WTC11 (cell line): ENCODE measurements around the gene PRKACA. TPM values are rescaled to one million over a fixed set of nuclear protein-coding genes. Genes with fewer than 3 reads are reported as not detected.
"Not testable (repeated sequence)": the region's sequence is repeated elsewhere in the genome, so short reads cannot be mapped to it uniquely, and the experiment has no call there.

Experiments
- ATAC-seq: fragments of 200-7000 bp; cut with Tn5 transposase; 2 replicates; pipeline ENCODE4 v1.10.0; 2021; ENCODE audit warnings: mild to moderate bottlenecking, moderate library complexity
- CTCF ChIA-PET: fragments of 300-600 bp; sonication (Branson Sonifier 250); formaldehyde crosslinking; loops from one replicate; lab custom pipeline; 2021; ENCODE audit warnings: antibody characterized with exemption; lab: Charles Lee
- POLR2A ChIA-PET: fragments of 350-600 bp; sonication (Branson Sonifier 250); formaldehyde crosslinking; loops from one replicate; lab custom pipeline; 2021; ENCODE audit warnings: antibody characterized with exemption; lab: Charles Lee
- DNase-seq: peaks from one replicate; pipeline ENCODE4 v3.0.0; 2021; ENCODE audit warnings: low spot score
- H3K27ac Mint-ChIP-seq: 2 replicates; pipeline ENCODE4 v1.8.0; 2021; ENCODE audit warnings: mixed read lengths
- H3K27me3 Mint-ChIP-seq: 2 replicates; pipeline ENCODE4 v1.8.0; 2021; ENCODE audit warnings: low read depth, mild to moderate bottlenecking, moderate library complexity, mixed read lengths
- H3K36me3 Mint-ChIP-seq: 2 replicates; pipeline ENCODE4 v1.8.0; 2021; ENCODE audit warnings: mixed read lengths
- H3K4me1 Mint-ChIP-seq: 2 replicates; pipeline ENCODE4 v1.8.0; 2022; ENCODE audit warnings: mixed read lengths
- H3K4me3 Mint-ChIP-seq: 2 replicates; pipeline ENCODE4 v1.8.0; 2021; ENCODE audit warnings: mild to moderate bottlenecking, moderate library complexity, mixed read lengths
- H3K9me3 Mint-ChIP-seq: 2 replicates; pipeline ENCODE4 v1.8.0; 2021; ENCODE audit warnings: mixed read lengths
- CBFB ChIP-seq: sonication (generic); formaldehyde crosslinking; IDR thresholded peaks from 2 replicates; pipeline ENCODE4 v1.8.1; 2022; ENCODE audit warnings: mild to moderate bottlenecking, low read depth, missing genetic modification reagents
- ESRRA ChIP-seq: sonication (generic); formaldehyde crosslinking; IDR thresholded peaks from 2 replicates; pipeline ENCODE4 v1.8.1; 2022; ENCODE audit warnings: mild to moderate bottlenecking, missing genetic modification reagents, borderline replicate concordance
- HMGA2 ChIP-seq: fragments of 250-450 bp; sonication (Bioruptor Pico); IDR thresholded peaks from 2 replicates; pipeline ENCODE4 v1.4.0; 2021; ENCODE audit warnings: mild to moderate bottlenecking, moderate library complexity
- MYBL2 ChIP-seq: sonication (generic); formaldehyde crosslinking; IDR thresholded peaks from 2 replicates; pipeline ENCODE4 v1.8.1; 2023; ENCODE audit warnings: mild to moderate bottlenecking, moderate library complexity, missing genetic modification reagents
- NFE2L1 ChIP-seq: sonication (generic); formaldehyde crosslinking; IDR thresholded peaks from 2 replicates; pipeline ENCODE4 v1.8.1; 2023; ENCODE audit warnings: missing genetic modification reagents
- NR2C2 ChIP-seq: sonication (generic); formaldehyde crosslinking; IDR thresholded peaks from 2 replicates; pipeline ENCODE4 v1.8.0; 2022; ENCODE audit warnings: mild to moderate bottlenecking, missing genetic modification reagents
- RORB ChIP-seq: fragments of 250-450 bp; sonication (Bioruptor Pico); IDR thresholded peaks from 2 replicates; pipeline ENCODE4 v1.9.0; 2021; ENCODE audit warnings: mild to moderate bottlenecking
- SMAD4 ChIP-seq: sonication (generic); formaldehyde crosslinking; IDR thresholded peaks from 2 replicates; pipeline ENCODE4 v1.8.0; 2022; ENCODE audit warnings: mild to moderate bottlenecking, missing genetic modification reagents
- TEAD4 ChIP-seq: sonication (generic); formaldehyde crosslinking; IDR thresholded peaks from 2 replicates; pipeline ENCODE4 v1.8.0; 2022; ENCODE audit warnings: mild to moderate bottlenecking, missing genetic modification reagents
- ZNF121 ChIP-seq: sonication (generic); formaldehyde crosslinking; IDR thresholded peaks from 2 replicates; pipeline ENCODE4 v1.8.0; 2023; ENCODE audit warnings: missing genetic modification reagents
- ZNF219 ChIP-seq: sonication (generic); formaldehyde crosslinking; IDR thresholded peaks from 2 replicates; pipeline ENCODE4 v1.8.0; 2023; ENCODE audit warnings: missing genetic modification reagents, mild to moderate bottlenecking, borderline replicate concordance
- ZNF317 ChIP-seq: sonication (generic); formaldehyde crosslinking; IDR thresholded peaks from 2 replicates; pipeline ENCODE4 v1.8.1; 2023; ENCODE audit warnings: low read depth, mild to moderate bottlenecking, moderate library complexity, missing genetic modification reagents, borderline replicate concordance
- ZNF396 ChIP-seq: fragments of 250-450 bp; sonication (Bioruptor Pico); IDR thresholded peaks from 2 replicates; pipeline ENCODE4 v1.8.0; 2021; ENCODE audit warnings: mild to moderate bottlenecking, moderate library complexity, borderline replicate concordance
- total RNA-seq: library from RNA; stranded (reverse); gene quantifications from 3 replicates; pipeline ENCODE4 v1.2.3, GENCODE V29; 2021
- TF ChIP-seq, protein P1 (sequence below): sonication (generic); formaldehyde crosslinking; IDR thresholded peaks from 2 replicates; pipeline ENCODE4 v1.8.1; 2022; ENCODE audit warnings: low read depth, mild to moderate bottlenecking, moderate library complexity, missing genetic modification reagents, borderline replicate concordance
- TF ChIP-seq, protein P2 (sequence below): sonication (generic); formaldehyde crosslinking; IDR thresholded peaks from 2 replicates; pipeline ENCODE4 v1.8.1; 2022; ENCODE audit warnings: mild to moderate bottlenecking, missing genetic modification reagents, moderate library complexity, borderline replicate concordance
- TF ChIP-seq, protein P3 (sequence below): fragments of 250-450 bp; sonication (Bioruptor Pico); IDR thresholded peaks from 2 replicates; pipeline ENCODE4 v1.9.0; 2021; ENCODE audit warnings: mild to moderate bottlenecking
- TF ChIP-seq, protein P4 (sequence below): fragments of 250-450 bp; sonication (Bioruptor Pico); IDR thresholded peaks from 2 replicates; pipeline ENCODE4 v2.1.2; 2022; ENCODE audit warnings: mild to moderate bottlenecking, moderate library complexity
- TF ChIP-seq, protein P5 (sequence below): sonication (generic); formaldehyde crosslinking; IDR thresholded peaks from 2 replicates; pipeline ENCODE4 v1.8.1; 2023; ENCODE audit warnings: mild to moderate bottlenecking, missing genetic modification reagents, moderate library complexity
- TF ChIP-seq, protein P6 (sequence below): sonication (generic); formaldehyde crosslinking; IDR thresholded peaks from 2 replicates; pipeline ENCODE4 v1.8.0; 2022; ENCODE audit warnings: mild to moderate bottlenecking, missing genetic modification reagents

PRKACA gene
- total RNA-seq, 1 experiment from 2014 or later = 37.8 TPM

DNA sequence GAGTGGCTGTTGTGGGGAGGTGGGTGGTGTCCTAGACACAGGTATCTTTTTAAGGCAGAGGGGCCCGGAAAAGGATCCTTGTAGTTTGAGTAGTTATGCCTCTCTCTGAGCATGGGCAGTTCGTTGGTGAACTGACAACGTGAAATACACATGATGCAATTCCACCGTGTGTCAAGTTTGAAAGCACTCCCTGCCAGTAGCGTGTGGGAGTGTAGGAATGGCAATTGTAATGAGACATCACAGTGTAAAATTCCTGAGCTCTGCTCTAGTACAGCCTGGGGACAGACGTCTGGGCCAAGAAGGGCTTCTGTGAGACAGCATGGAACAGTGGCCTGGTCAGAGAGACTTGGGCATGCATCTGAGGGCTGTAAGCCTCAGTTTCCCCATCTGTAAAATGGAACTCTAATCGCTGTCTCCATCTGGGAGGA is 29.2 kb upstream of the PRKACA start (continued):
- TF ChIP-seq, protein P1, sequence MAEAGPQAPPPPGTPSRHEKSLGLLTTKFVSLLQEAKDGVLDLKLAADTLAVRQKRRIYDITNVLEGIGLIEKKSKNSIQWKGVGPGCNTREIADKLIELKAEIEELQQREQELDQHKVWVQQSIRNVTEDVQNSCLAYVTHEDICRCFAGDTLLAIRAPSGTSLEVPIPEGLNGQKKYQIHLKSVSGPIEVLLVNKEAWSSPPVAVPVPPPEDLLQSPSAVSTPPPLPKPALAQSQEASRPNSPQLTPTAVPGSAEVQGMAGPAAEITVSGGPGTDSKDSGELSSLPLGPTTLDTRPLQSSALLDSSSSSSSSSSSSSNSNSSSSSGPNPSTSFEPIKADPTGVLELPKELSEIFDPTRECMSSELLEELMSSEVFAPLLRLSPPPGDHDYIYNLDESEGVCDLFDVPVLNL (CRISPR knock-in tag) = no peak

DNA sequence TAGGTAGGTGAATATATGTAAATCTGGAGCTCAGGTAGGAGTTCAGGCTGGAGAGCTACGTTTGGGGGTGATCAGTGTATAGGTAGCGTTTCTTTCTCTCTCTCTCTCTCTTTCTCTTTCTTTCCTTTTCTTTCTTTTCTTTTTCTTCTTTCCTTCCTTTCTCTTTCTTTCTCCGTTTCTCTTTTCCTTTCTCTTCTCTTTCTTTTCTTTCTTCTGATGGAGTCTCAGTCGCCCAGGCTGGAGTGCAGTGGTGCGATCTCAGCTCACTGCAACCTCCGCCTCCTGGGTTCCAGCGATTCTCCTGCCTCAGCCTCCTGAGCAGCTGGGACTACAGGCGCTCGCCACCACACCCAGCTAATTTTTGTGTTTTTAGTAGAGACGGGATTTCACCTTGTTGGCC is 28.6 kb upstream of the PRKACA start:
- peaks cover 27% of the 10 kb centered on the region for H3K4me1 Mint-ChIP-seq
- H3K27ac Mint-ChIP-seq, H3K9me3 Mint-ChIP-seq, H3K27me3 Mint-ChIP-seq, ATAC-seq, H3K4me3 Mint-ChIP-seq, H3K36me3 Mint-ChIP-seq, DNase-seq, POLR2A ChIA-PET: not testable (repeated sequence)
- CTCF ChIA-PET = interaction anchor here (1.1 to 4.7 kb wide), 3 partner anchors 9 to 326 kb away, joined by 3 to 52 read pairs (median 3); partner anchors contain the start of gene ASF1B

DNA sequence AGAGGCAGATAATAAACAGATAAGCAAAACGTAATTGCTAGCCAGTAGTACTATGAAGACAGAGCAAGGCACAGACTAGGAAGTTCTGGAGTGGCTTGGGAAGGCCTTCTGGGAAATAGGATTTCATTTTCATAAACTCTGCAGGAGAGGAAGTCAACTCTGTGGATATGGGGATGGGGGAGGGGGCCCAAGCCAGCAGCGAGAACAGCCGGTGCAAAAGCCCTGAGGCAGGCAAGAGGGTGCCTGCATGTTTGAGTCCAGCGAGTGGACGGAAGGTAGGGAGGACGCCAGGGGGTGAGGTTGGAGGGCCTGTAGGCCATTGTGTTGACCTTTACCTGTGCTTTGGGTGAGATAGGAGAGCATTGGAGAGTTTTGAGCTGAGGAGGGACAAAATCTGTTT is 27.8 kb upstream of the PRKACA start:
- H3K27me3 Mint-ChIP-seq = no peaks in the 10 kb centered on the region; the same call in 1 of the 2 replicates
- DNase-seq = no peak
- ChIA-PET CTCF (interaction anchor here (1.3 to 4.7 kb wide), 3 partner anchors 8 to 206 kb away, joined by 3 to 52 read pairs (median 8); partner anchors contain the start of gene ASF1B), POLR2A (no interaction called here)
- peaks cover 27% of the 10 kb centered on the region for H3K4me1 Mint-ChIP-seq
- H3K9me3 Mint-ChIP-seq = no peaks in the 10 kb centered on the region
- TF ChIP-seq, protein P2, sequence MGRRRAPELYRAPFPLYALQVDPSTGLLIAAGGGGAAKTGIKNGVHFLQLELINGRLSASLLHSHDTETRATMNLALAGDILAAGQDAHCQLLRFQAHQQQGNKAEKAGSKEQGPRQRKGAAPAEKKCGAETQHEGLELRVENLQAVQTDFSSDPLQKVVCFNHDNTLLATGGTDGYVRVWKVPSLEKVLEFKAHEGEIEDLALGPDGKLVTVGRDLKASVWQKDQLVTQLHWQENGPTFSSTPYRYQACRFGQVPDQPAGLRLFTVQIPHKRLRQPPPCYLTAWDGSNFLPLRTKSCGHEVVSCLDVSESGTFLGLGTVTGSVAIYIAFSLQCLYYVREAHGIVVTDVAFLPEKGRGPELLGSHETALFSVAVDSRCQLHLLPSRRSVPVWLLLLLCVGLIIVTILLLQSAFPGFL (CRISPR knock-in tag) = no peak
- TF ChIP-seq MYBL2 (CRISPR knock-in tag) = no peak
- no peak for TF ChIP-seq TEAD4
- TF ChIP-seq, protein P3, sequence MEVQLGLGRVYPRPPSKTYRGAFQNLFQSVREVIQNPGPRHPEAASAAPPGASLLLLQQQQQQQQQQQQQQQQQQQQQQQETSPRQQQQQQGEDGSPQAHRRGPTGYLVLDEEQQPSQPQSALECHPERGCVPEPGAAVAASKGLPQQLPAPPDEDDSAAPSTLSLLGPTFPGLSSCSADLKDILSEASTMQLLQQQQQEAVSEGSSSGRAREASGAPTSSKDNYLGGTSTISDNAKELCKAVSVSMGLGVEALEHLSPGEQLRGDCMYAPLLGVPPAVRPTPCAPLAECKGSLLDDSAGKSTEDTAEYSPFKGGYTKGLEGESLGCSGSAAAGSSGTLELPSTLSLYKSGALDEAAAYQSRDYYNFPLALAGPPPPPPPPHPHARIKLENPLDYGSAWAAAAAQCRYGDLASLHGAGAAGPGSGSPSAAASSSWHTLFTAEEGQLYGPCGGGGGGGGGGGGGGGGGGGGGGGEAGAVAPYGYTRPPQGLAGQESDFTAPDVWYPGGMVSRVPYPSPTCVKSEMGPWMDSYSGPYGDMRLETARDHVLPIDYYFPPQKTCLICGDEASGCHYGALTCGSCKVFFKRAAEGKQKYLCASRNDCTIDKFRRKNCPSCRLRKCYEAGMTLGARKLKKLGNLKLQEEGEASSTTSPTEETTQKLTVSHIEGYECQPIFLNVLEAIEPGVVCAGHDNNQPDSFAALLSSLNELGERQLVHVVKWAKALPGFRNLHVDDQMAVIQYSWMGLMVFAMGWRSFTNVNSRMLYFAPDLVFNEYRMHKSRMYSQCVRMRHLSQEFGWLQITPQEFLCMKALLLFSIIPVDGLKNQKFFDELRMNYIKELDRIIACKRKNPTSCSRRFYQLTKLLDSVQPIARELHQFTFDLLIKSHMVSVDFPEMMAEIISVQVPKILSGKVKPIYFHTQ (CRISPR knock-in tag) = no peak
- TF ChIP-seq ZNF219 (CRISPR knock-in tag) = no peak
- TF ChIP-seq, protein P4, sequence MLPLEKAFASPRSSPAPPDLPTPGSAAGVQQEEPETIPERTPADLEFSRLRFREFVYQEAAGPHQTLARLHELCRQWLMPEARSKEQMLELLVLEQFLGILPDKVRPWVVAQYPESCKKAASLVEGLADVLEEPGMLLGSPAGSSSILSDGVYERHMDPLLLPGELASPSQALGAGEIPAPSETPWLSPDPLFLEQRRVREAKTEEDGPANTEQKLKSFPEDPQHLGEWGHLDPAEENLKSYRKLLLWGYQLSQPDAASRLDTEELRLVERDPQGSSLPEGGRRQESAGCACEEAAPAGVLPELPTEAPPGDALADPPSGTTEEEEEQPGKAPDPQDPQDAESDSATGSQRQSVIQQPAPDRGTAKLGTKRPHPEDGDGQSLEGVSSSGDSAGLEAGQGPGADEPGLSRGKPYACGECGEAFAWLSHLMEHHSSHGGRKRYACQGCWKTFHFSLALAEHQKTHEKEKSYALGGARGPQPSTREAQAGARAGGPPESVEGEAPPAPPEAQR (CRISPR knock-in tag) = no peak
- TF ChIP-seq RORB = no peak
- no peak for TF ChIP-seq ZNF396 (CRISPR knock-in tag)
- TF ChIP-seq ZNF317 = no peak
- no peak for TF ChIP-seq HMGA2 (CRISPR knock-in tag)
- TF ChIP-seq, protein P5, sequence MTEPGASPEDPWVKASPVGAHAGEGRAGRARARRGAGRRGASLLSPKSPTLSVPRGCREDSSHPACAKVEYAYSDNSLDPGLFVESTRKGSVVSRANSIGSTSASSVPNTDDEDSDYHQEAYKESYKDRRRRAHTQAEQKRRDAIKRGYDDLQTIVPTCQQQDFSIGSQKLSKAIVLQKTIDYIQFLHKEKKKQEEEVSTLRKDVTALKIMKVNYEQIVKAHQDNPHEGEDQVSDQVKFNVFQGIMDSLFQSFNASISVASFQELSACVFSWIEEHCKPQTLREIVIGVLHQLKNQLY = no peak
- no peak for TF ChIP-seq NR2C2 (CRISPR knock-in tag)
- no peak for TF ChIP-seq ESRRA (CRISPR knock-in tag)
- no peak for TF ChIP-seq CBFB (CRISPR knock-in tag)
- TF ChIP-seq ZNF121 (CRISPR knock-in tag) = no peak
- no peak for TF ChIP-seq NFE2L1 (CRISPR knock-in tag)
- TF ChIP-seq, protein P6, sequence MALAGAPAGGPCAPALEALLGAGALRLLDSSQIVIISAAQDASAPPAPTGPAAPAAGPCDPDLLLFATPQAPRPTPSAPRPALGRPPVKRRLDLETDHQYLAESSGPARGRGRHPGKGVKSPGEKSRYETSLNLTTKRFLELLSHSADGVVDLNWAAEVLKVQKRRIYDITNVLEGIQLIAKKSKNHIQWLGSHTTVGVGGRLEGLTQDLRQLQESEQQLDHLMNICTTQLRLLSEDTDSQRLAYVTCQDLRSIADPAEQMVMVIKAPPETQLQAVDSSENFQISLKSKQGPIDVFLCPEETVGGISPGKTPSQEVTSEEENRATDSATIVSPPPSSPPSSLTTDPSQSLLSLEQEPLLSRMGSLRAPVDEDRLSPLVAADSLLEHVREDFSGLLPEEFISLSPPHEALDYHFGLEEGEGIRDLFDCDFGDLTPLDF (CRISPR knock-in tag) = no peak
- TF ChIP-seq SMAD4 (CRISPR knock-in tag) = no peak
- H3K4me3 Mint-ChIP-seq = no peak overlapping the region
- H3K36me3 Mint-ChIP-seq = no peaks in the 10 kb centered on the region
- no peak overlapping the region for H3K27ac Mint-ChIP-seq
- ATAC-seq = no peak
